ENCODE measurements around the gene ANTXR1. TPM values are rescaled to one million over a fixed set of nuclear protein-coding genes. Genes with fewer than 3 reads are reported as not detected.
"Not testable (repeated sequence)": the region's sequence is repeated elsewhere in the genome, so short reads cannot be mapped to it uniquely, and the experiment has no call there.

Gene ANTXR1
- total RNA-seq, 1 donor from 2014 or later = 73.4 TPM

- TF ChIP-seq CTCF (IDR thresholded peaks at IDR 0.05; ENCODE audit: unreplicated experiment) = no peak
- peaks cover 13% of the 10 kb centered on the region for H3K36me3 Mint-ChIP-seq (ENCODE audit: insufficient read depth)
- no peak overlapping the region for H3K4me3 Mint-ChIP-seq (ENCODE audit: low read depth)
- peaks cover 2% of the 10 kb centered on the region for H3K4me1 Mint-ChIP-seq (ENCODE audit: low read depth)
- no peaks in the 10 kb centered on the region for H3K27me3 Mint-ChIP-seq
- H3K9me3 Mint-ChIP-seq (ENCODE audit: low read depth) = no peaks in the 10 kb centered on the region
- peak overlapping the region; percentile 61 for H3K27ac Mint-ChIP-seq
- no peak for DNase-seq (ENCODE audit: low spot score, unreplicated experiment)
Measured at GRCh38 chr2:69223759-69224511, 211.0 kb downstream of the ANTXR1 start.

GRCh38 chr2:69224512-69224837, 211.5 kb downstream of the ANTXR1 start:
- H3K4me1 Mint-ChIP-seq (ENCODE audit: low read depth) = peaks cover 2% of the 10 kb centered on the region

GRCh38 chr2:69225933-69226332, 213.0 kb downstream of the ANTXR1 start:
- no peak for TF ChIP-seq CTCF (IDR thresholded peaks at IDR 0.05; ENCODE audit: unreplicated experiment)
- Mint-ChIP-seq H3K9me3 (ENCODE audit: low read depth) (no peaks in the 10 kb centered on the region), H3K36me3 (ENCODE audit: insufficient read depth) (peaks cover 17% of the 10 kb centered on the region), H3K4me3 (ENCODE audit: low read depth) (no peak overlapping the region), H3K27me3 (no peaks in the 10 kb centered on the region), H3K27ac (no peak overlapping the region), H3K4me1 (ENCODE audit: low read depth) (peaks cover 2% of the 10 kb centered on the region)
- no peak for DNase-seq (ENCODE audit: low spot score, unreplicated experiment)

More at GRCh38 chr2:69224512-69224837, 211.5 kb downstream of the ANTXR1 start:
- Mint-ChIP-seq H3K9me3 (ENCODE audit: low read depth) (no peaks in the 10 kb centered on the region), H3K4me3 (ENCODE audit: low read depth) (no peak overlapping the region), H3K36me3 (ENCODE audit: insufficient read depth) (peaks cover 14% of the 10 kb centered on the region), H3K27me3 (no peaks in the 10 kb centered on the region), H3K27ac (peak overlapping the region; percentile 61)
- TF ChIP-seq CTCF (IDR thresholded peaks at IDR 0.05; ENCODE audit: unreplicated experiment) = no peak
- no peak for DNase-seq (ENCODE audit: low spot score, unreplicated experiment)

- no peak for TF ChIP-seq CTCF (IDR thresholded peaks at IDR 0.05; ENCODE audit: unreplicated experiment)
- Mint-ChIP-seq H3K36me3 (ENCODE audit: insufficient read depth) (peaks cover 19% of the 10 kb centered on the region), H3K27ac (no peak overlapping the region), H3K4me1 (ENCODE audit: low read depth) (peaks cover 2% of the 10 kb centered on the region), H3K4me3 (ENCODE audit: low read depth) (no peak overlapping the region), H3K27me3 (no peaks in the 10 kb centered on the region), H3K9me3 (ENCODE audit: low read depth) (no peaks in the 10 kb centered on the region)
- no peak for DNase-seq (ENCODE audit: low spot score, unreplicated experiment)
Measured at GRCh38 chr2:69226903-69227302, 213.9 kb downstream of the ANTXR1 start.

- no peak for TF ChIP-seq CTCF (IDR thresholded peaks at IDR 0.05; ENCODE audit: unreplicated experiment)
- Mint-ChIP-seq H3K4me1 (ENCODE audit: low read depth) (peaks cover 2% of the 10 kb centered on the region), H3K27ac (no peak overlapping the region), H3K4me3 (ENCODE audit: low read depth) (no peak overlapping the region), H3K27me3 (no peaks in the 10 kb centered on the region), H3K36me3 (ENCODE audit: insufficient read depth) (peaks cover 19% of the 10 kb centered on the region), H3K9me3 (ENCODE audit: low read depth) (no peaks in the 10 kb centered on the region)
- DNase-seq (ENCODE audit: low spot score, unreplicated experiment) = no peak
Measured at GRCh38 chr2:69227716-69228115, 214.7 kb downstream of the ANTXR1 start.

GRCh38 chr2:69230946-69231345, 218.0 kb downstream of the ANTXR1 start:
- peaks cover 11% of the 10 kb centered on the region for H3K36me3 Mint-ChIP-seq (ENCODE audit: insufficient read depth)
- H3K4me3 Mint-ChIP-seq (ENCODE audit: low read depth); H3K27me3 Mint-ChIP-seq; H3K27ac Mint-ChIP-seq; H3K4me1 Mint-ChIP-seq (ENCODE audit: low read depth); H3K9me3 Mint-ChIP-seq (ENCODE audit: low read depth); DNase-seq (ENCODE audit: low spot score, unreplicated experiment): not testable (repeated sequence)

All from progenitor cell of endocrine pancreas (in vitro differentiated cells).